Measurements from ENCODE around the gene MAPK11. TPM values are rescaled to one million over a fixed set of nuclear protein-coding genes. Genes with fewer than 3 reads are reported as not detected.

The MAPK11 gene
- total and polyA plus RNA-seq, 2 experiments from 2014 or later: 0.12 to 0.63 TPM

- TF ChIP-seq, protein P1, sequence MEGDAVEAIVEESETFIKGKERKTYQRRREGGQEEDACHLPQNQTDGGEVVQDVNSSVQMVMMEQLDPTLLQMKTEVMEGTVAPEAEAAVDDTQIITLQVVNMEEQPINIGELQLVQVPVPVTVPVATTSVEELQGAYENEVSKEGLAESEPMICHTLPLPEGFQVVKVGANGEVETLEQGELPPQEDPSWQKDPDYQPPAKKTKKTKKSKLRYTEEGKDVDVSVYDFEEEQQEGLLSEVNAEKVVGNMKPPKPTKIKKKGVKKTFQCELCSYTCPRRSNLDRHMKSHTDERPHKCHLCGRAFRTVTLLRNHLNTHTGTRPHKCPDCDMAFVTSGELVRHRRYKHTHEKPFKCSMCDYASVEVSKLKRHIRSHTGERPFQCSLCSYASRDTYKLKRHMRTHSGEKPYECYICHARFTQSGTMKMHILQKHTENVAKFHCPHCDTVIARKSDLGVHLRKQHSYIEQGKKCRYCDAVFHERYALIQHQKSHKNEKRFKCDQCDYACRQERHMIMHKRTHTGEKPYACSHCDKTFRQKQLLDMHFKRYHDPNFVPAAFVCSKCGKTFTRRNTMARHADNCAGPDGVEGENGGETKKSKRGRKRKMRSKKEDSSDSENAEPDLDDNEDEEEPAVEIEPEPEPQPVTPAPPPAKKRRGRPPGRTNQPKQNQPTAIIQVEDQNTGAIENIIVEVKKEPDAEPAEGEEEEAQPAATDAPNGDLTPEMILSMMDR (IDR thresholded peaks at IDR 0.05; ENCODE audit: low read depth, low read length): no peak
- H3K27me3 ChIP-seq: no peaks in the 10 kb centered on the region
- peaks cover 33% of the 10 kb centered on the region for H3K4me1 ChIP-seq (ENCODE audit: low read depth)
- no peaks in the 10 kb centered on the region for H3K36me3 ChIP-seq
- no peak overlapping the region for H3K27ac ChIP-seq
- H3K9me3 ChIP-seq (ENCODE audit: low read depth): no peaks in the 10 kb centered on the region
- no peak overlapping the region for H3K4me3 ChIP-seq
- DNase-seq (ENCODE audit: low read depth in 1 of 2, low spot score in 1 of 2): no peak
Measured at GRCh38 chr22:50296658-50297490, 26.7 kb upstream of the MAPK11 start.

DNA sequence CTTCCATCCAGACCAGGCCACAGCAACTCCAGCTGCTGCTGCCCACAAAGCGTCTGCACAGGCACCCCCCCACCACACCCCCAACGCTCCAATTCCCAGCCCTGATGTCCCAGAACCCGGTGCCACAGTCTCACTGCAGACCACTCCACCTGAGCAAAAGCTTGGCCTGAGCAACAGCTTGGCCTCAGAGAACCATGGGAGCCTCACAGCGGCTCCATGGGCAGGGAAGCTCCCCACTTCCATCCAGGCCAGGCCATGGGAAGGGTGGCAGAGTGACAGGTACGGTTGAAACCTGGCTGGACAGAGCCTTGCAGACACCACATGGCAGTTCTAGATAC, 24.1 kb upstream of the MAPK11 start:
- H3K4me1 ChIP-seq (ENCODE audit: low read depth): peaks cover 18% of the 10 kb centered on the region
- no peak for DNase-seq (ENCODE audit: low read depth in 1 of 2, low spot score in 1 of 2)
- no peaks in the 10 kb centered on the region for H3K27me3 ChIP-seq
- no peak overlapping the region for H3K4me3 ChIP-seq
- H3K36me3 ChIP-seq: peaks cover 8% of the 10 kb centered on the region
- no peaks in the 10 kb centered on the region for H3K9me3 ChIP-seq (ENCODE audit: low read depth)
- peak overlapping the region; percentile 92 for H3K27ac ChIP-seq
- TF ChIP-seq, protein P1 (IDR thresholded peaks at IDR 0.05; ENCODE audit: low read depth, low read length): no peak

- TF ChIP-seq, protein P1 (IDR thresholded peaks at IDR 0.05; ENCODE audit: low read depth, low read length): no peak
- H3K27ac ChIP-seq: peak overlapping the region; percentile 92
- no peaks in the 10 kb centered on the region for H3K9me3 ChIP-seq (ENCODE audit: low read depth)
- H3K4me1 ChIP-seq (ENCODE audit: low read depth): peaks cover 15% of the 10 kb centered on the region
- H3K36me3 ChIP-seq: peaks cover 12% of the 10 kb centered on the region
- no peak overlapping the region for H3K4me3 ChIP-seq
- DNase-seq (ENCODE audit: low read depth in 1 of 2, low spot score in 1 of 2): peak; percentile 87 to 91
- H3K27me3 ChIP-seq: no peaks in the 10 kb centered on the region
Measured at GRCh38 chr22:50293441-50294318, 23.5 kb upstream of the MAPK11 start.

GRCh38 chr22:50292643-50293440, 22.7 kb upstream of the MAPK11 start:
- H3K4me1 ChIP-seq (ENCODE audit: low read depth): peaks cover 15% of the 10 kb centered on the region
- H3K4me3 ChIP-seq: no peak overlapping the region

More at GRCh38 chr22:50292643-50293440, 22.7 kb upstream of the MAPK11 start:
- DNase-seq (ENCODE audit: low read depth in 1 of 2, low spot score in 1 of 2): no peak
- no peaks in the 10 kb centered on the region for H3K9me3 ChIP-seq (ENCODE audit: low read depth)
- no peaks in the 10 kb centered on the region for H3K27me3 ChIP-seq
- H3K36me3 ChIP-seq: peaks cover 17% of the 10 kb centered on the region
- TF ChIP-seq, protein P1 (IDR thresholded peaks at IDR 0.05; ENCODE audit: low read depth, low read length): no peak
- peak overlapping the region; percentile 92 for H3K27ac ChIP-seq

Measured in cardiac muscle cell (in vitro differentiated cells and primary cell).